K562 (cell line): ENCODE data around the gene C1R.

Experiments used
- FOXA1 ChIP-seq: fragments of 450-650 bp; IDR thresholded peaks from 2 replicates; pipeline ENCODE4 v1.6.1; 2016; ENCODE audit warnings: mild to moderate bottlenecking, borderline replicate concordance
- MTA2 ChIP-seq: fragments of 450-650 bp; IDR thresholded peaks from 2 replicates; pipeline ENCODE4 v1.6.1; 2016; ENCODE audit warnings: low read depth
- RBFOX2 ChIP-seq: fragments of 200-400 bp; formaldehyde crosslinking; IDR thresholded peaks from 2 replicates; pipeline ENCODE4 v1.6.1; 2017; ENCODE audit warnings: low read depth, mild to moderate bottlenecking, low read length, moderate library complexity
- ZNF830 ChIP-seq: fragments of 250-450 bp; sonication (Bioruptor Pico); IDR thresholded peaks from 2 replicates; pipeline ENCODE4 v1.5.0; 2021; ENCODE audit warnings: mild to moderate bottlenecking
- TF ChIP-seq, protein P1 (sequence below), 3 experiments: IDR thresholded peaks in 2 of 3; conservative IDR thresholded peaks in 1 of 3; 2 replicates each; pipeline ENCODE4 v1.5.1; 2011 to 2012; ENCODE audit warnings: low read length in 3 of 3, mild to moderate bottlenecking in 3 of 3, control low read depth in 2 of 3, improper control_type of control experiment in 1 of 3, inconsistent platforms in 1 of 3, low read depth in 1 of 3, mixed read lengths in 1 of 3, moderate library complexity in 1 of 3; ENCODE audit not compliant: insufficient read depth in 2 of 3

DNA sequence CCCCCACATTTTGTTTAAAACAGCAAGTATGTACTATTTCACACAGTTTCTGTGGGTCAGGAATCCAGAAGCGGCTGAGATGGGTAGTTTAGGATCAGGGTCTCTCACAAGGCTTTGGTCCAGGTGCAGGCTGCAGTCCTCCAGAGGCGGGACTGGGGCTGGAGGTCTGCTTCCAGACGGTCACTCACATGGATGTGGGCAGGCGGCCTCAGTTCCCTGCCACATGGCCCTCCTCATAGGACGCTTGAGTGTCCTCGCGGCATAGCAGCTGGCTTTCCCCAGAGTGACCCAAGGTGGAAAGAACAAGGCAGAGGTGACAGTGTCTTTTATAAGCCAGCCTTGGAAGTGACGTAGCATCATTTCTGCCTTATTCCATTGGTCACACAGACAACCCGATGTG lies 24.7 kb upstream of the C1R start:
- TF ChIP-seq RBFOX2, result no peak
- TF ChIP-seq, protein P1, sequence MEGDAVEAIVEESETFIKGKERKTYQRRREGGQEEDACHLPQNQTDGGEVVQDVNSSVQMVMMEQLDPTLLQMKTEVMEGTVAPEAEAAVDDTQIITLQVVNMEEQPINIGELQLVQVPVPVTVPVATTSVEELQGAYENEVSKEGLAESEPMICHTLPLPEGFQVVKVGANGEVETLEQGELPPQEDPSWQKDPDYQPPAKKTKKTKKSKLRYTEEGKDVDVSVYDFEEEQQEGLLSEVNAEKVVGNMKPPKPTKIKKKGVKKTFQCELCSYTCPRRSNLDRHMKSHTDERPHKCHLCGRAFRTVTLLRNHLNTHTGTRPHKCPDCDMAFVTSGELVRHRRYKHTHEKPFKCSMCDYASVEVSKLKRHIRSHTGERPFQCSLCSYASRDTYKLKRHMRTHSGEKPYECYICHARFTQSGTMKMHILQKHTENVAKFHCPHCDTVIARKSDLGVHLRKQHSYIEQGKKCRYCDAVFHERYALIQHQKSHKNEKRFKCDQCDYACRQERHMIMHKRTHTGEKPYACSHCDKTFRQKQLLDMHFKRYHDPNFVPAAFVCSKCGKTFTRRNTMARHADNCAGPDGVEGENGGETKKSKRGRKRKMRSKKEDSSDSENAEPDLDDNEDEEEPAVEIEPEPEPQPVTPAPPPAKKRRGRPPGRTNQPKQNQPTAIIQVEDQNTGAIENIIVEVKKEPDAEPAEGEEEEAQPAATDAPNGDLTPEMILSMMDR (IDR thresholded peaks at IDR 0.05 in 2 of 3, conservative IDR thresholded peaks at IDR 0.05 in 1 of 3; ENCODE audit: insufficient read depth in 2 of 3, low read depth in 1 of 3, low read length in 3 of 3), result no peak
- TF ChIP-seq MTA2, result no peak
- TF ChIP-seq FOXA1, result no peak
- TF ChIP-seq ZNF830 (CRISPR knock-in tag), result no peak
